ENCODE results near the gene SPRYD4. TPM values are rescaled to one million over a fixed set of nuclear protein-coding genes. Genes with fewer than 3 reads are reported as not detected.

The SPRYD4 gene
- total and polyA plus RNA-seq, 4 donors, result 1.7 to 5.1 (median 3.3) TPM

DNA sequence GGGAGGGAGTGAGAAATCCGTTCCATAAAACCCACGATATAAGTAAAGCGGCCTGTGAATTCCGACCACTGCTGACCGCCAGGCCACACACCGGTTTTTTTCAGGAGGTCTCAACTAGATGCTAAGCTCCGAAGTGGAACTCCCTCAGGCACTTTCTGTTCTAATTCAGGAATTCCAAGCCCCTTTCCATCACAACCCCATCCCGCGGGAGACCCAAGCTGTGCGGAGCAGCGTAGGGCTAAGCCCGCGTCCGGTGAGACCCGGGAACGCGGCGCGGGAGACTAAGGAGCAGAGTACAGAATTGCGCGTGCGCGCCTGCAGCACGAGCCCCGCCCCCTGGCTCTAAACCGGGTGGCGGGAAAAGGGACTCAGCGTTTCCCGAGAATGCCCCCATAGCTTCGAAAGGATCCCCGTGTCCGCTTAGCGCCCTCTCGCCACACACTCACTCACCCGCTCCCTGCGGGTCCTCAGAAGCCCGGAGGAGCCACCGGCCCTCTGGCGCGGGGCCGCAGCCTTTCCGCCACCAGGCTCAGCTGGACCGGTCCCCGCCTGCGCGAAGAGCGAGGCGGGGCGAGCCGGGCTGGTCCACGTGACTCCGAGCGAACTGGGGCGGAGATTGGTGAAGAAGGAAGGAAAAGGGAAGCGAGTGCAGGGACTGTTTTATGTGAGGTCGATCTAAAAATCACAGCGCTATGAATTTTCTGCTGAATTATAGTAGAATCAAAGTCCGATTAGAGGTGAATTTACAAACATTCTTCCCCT, 19.3 kb upstream of the SPRYD4 start, which contains the start of gene TIMELESS:
TSS of gene TIMELESS (minus strand) at position 567 of the 762 bp plus-strand sequence. CDS start 15,256 bp downstream, outside the sequence.
- Histone ChIP-seq H3K27ac (ENCODE audit: low read depth, low read length) (peak within 1 kb of the TSS; percentile 97), H3K27me3 (ENCODE audit: control insufficient read depth, insufficient read depth, low read length) (no peaks in the 10 kb centered on the region), H3K9me3 (ENCODE audit: control insufficient read depth, insufficient read depth, low read length) (no peaks in the 10 kb centered on the region), H3K4me1 (ENCODE audit: control insufficient read depth, insufficient read depth, low read length) (peaks cover 8% of the 10 kb centered on the region), H3K4me3 (ENCODE audit: low read depth, low read length) (peak within 1 kb of the TSS; percentile 92), H3K36me3 (ENCODE audit: control insufficient read depth, insufficient read depth, low read length) (no peaks in the 10 kb centered on the region)
- 0% methylated on average over 53 of the region's 58 CpGs for WGBS (ENCODE audit: insufficient coverage)
- peak; percentile 76 to 97 (median 92) for DNase-seq (ENCODE audit: low read depth in 4 of 6, low spot score in 6 of 6)

DNA sequence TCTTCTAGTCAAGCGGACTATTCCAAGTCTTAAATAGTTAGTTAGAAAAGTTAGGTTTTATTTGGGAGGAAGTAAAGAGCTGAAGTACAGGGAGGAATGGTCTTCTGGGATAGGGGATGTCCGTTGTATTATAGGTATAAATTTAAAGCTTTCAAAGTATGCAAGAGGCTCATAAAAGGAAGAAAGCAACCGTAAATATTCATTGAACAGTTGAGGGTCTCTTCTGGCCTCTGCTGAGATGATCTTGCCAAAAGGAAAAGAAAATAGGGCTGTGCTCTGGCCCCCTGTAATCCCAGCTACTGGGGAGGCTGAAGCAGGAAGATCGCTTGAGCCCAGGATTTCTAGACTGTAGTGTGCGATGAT, 18.8 kb upstream of the SPRYD4 start:
- 37% methylated on average over 3 of the region's 5 CpGs for WGBS (ENCODE audit: insufficient coverage)
- Histone ChIP-seq H3K4me1 (ENCODE audit: control insufficient read depth, insufficient read depth, low read length) (peaks cover 8% of the 10 kb centered on the region), H3K27me3 (ENCODE audit: control insufficient read depth, insufficient read depth, low read length) (no peaks in the 10 kb centered on the region), H3K36me3 (ENCODE audit: control insufficient read depth, insufficient read depth, low read length) (no peaks in the 10 kb centered on the region), H3K27ac (ENCODE audit: low read depth, low read length) (peak overlapping the region; percentile 97), H3K9me3 (ENCODE audit: control insufficient read depth, insufficient read depth, low read length) (no peaks in the 10 kb centered on the region), H3K4me3 (ENCODE audit: low read depth, low read length) (peak overlapping the region; percentile 92)
- DNase-seq (ENCODE audit: low read depth in 4 of 6, low spot score in 6 of 6), result no peak

DNA sequence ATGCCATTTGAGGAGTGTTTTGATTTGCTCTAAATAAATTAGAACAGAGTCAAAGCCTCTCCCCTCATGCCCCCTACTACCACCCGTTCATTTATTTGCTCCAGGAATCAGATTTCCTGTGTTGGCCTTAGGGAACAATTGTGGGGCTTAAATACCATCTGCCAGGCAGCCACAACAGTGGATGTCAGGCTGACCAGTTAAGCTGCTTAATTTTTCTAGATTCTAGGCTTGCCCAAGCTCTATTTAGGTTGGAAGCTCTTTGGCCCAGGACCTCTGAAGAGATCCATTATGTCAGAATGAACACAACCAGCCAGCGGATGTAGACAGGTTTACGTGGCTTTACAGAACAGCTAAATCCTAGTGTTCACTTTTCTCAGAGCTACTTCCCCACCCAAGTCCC, 18.1 kb upstream of the SPRYD4 start:
- peaks cover 8% of the 10 kb centered on the region for H3K4me1 ChIP-seq (ENCODE audit: control insufficient read depth, insufficient read depth, low read length)
- no peak overlapping the region for H3K27ac ChIP-seq (ENCODE audit: low read depth, low read length)
- WGBS (ENCODE audit: insufficient coverage), result 83% methylated on average over 3 of the region's 3 CpGs
- no peaks in the 10 kb centered on the region for H3K27me3 ChIP-seq (ENCODE audit: control insufficient read depth, insufficient read depth, low read length)
- no peaks in the 10 kb centered on the region for H3K9me3 ChIP-seq (ENCODE audit: control insufficient read depth, insufficient read depth, low read length)
- H3K4me3 ChIP-seq (ENCODE audit: low read depth, low read length), result no peak overlapping the region
- DNase-seq (ENCODE audit: low read depth in 4 of 6, low spot score in 6 of 6), result no peak
- H3K36me3 ChIP-seq (ENCODE audit: control insufficient read depth, insufficient read depth, low read length), result no peaks in the 10 kb centered on the region

DNA sequence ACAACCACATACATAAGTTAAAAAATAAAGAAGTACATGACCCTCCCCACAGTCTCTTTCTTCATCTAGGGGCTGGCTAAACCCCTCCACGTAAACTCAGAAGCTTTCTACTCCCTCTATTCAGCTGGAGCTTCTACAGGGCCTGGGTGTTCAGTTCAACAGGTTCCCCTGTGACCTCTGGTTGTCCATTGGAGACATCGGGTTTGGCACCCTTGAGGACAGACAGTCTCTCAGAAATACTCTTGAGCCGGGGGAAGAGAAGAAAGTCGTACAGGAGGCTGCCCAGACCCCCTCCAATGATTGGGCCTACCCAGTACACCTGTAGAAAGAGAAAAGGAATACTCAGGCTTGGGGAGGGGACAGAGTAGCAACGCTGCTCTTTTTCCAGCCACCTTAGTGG, 17.2 kb upstream of the SPRYD4 start:
- Histone ChIP-seq H3K4me1 (ENCODE audit: control insufficient read depth, insufficient read depth, low read length) (peaks cover 8% of the 10 kb centered on the region), H3K27me3 (ENCODE audit: control insufficient read depth, insufficient read depth, low read length) (no peaks in the 10 kb centered on the region), H3K9me3 (ENCODE audit: control insufficient read depth, insufficient read depth, low read length) (no peaks in the 10 kb centered on the region), H3K27ac (ENCODE audit: low read depth, low read length) (no peak overlapping the region), H3K4me3 (ENCODE audit: low read depth, low read length) (no peak overlapping the region), H3K36me3 (ENCODE audit: control insufficient read depth, insufficient read depth, low read length) (no peaks in the 10 kb centered on the region)
- 100% methylated on average over 2 of the region's 5 CpGs for WGBS (ENCODE audit: insufficient coverage)
- DNase-seq (ENCODE audit: low read depth in 4 of 6, low spot score in 6 of 6), result no peak

DNA sequence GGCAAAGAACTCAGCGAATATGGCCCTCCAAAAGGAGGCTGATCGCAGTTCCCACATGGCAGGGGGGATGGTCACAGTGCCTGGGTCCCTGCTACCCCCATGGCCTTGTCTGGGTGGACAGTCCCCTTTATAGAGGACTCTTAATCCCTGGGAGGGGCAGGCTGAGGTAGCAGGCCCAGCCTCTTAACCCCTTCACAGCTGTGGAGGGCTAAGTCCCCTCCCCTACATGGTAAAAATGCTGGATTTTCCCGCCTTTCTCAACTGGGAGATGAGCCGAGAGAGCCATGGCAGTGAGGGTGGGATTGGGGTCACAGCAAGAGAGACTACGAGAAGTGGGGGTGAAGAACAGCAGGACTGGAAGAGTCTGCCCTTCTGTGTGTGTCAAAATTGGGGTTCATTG, 13.8 kb upstream of the SPRYD4 start, which contains the start of gene MIP:
TSS of gene MIP (minus strand) at position 101 of the 400 bp plus-strand sequence. CDS start at position 57, 44 bp downstream.
- Histone ChIP-seq H3K4me3 (ENCODE audit: low read depth, low read length) (no peak within 1 kb of the TSS), H3K4me1 (ENCODE audit: control insufficient read depth, insufficient read depth, low read length) (no peaks in the 10 kb centered on the region), H3K27ac (ENCODE audit: low read depth, low read length) (no peak within 1 kb of the TSS), H3K36me3 (ENCODE audit: control insufficient read depth, insufficient read depth, low read length) (no peaks in the 10 kb centered on the region), H3K9me3 (ENCODE audit: control insufficient read depth, insufficient read depth, low read length) (no peaks in the 10 kb centered on the region), H3K27me3 (ENCODE audit: control insufficient read depth, insufficient read depth, low read length) (no peaks in the 10 kb centered on the region)
- 96% methylated on average over 2 of the region's 5 CpGs for WGBS (ENCODE audit: insufficient coverage)
- DNase-seq (ENCODE audit: low read depth in 4 of 6, low spot score in 6 of 6), result no peak

DNA sequence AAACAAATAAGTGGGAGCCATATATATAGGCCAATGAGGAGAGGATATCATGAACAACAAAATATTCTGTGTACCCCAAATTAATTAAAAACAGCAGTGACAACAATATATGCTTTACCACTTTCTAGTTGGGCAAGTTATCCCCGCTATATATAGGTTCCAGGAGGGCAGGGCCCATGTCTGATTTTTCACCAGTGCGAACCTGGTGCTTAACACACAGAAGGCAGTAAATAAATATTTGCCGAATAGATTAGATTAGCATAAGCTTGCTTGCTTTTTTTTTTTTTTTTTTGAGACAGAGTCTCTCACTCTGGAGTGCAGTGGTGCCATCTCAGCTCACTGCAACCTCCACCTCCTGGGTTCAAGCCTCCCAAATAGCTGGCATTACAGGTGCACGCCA, 10.6 kb upstream of the SPRYD4 start:
- no peak overlapping the region for H3K27ac ChIP-seq (ENCODE audit: low read depth, low read length)
- WGBS (ENCODE audit: insufficient coverage), result 100% methylated on average over 1 of the region's 4 CpGs
- no peaks in the 10 kb centered on the region for H3K27me3 ChIP-seq (ENCODE audit: control insufficient read depth, insufficient read depth, low read length)
- H3K9me3 ChIP-seq (ENCODE audit: control insufficient read depth, insufficient read depth, low read length), result no peaks in the 10 kb centered on the region
- no peak overlapping the region for H3K4me3 ChIP-seq (ENCODE audit: low read depth, low read length)
- no peak for DNase-seq (ENCODE audit: low read depth in 4 of 6, low spot score in 6 of 6)
- no peaks in the 10 kb centered on the region for H3K36me3 ChIP-seq (ENCODE audit: control insufficient read depth, insufficient read depth, low read length)
- H3K4me1 ChIP-seq (ENCODE audit: control insufficient read depth, insufficient read depth, low read length), result no peaks in the 10 kb centered on the region

DNA sequence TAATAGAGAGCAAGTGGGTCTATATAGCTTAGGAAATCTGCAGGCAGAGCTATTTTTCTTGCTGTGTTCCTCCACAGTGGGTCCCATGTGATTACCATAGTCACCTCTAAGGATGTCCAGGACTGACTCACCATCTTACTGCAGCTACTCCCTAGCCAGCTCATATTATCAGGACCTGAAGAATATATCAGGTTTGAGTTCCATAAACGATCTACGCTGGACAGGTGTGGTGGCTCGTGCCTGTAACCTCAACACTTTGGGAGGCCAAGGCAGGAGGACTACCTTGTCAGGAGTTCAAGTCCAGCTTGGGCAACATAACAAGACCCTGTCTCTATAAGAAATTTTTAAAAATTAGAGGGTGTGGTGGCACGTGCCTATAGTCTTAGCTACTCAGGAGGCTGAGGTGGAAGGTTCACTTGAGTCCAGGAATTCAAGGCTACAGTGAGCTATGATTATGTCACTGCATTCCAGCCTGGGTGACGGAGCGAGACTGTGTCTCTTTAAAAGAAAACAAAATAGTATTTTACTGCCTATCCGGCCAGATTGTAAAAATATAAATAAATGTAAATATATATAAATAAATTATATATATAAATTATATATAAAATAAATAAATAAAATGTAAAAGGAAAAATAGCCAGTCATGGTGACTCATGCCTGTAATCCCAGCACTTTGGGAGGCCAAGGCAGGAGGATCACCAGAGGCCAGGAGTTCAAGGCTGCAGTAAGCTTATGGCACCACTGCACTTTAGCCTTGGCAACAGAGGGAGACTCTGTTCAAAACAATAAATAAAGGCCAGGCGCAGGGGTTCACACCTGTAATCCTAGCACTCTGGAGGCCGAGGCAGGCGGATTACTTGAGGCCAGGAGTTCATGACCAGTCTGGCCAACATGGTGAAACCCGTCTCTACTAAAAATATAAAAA, 6.9 kb upstream of the SPRYD4 start:
- H3K4me3 ChIP-seq (ENCODE audit: low read depth, low read length), result no peak overlapping the region
- no peaks in the 10 kb centered on the region for H3K27me3 ChIP-seq (ENCODE audit: control insufficient read depth, insufficient read depth, low read length)
- no peak for DNase-seq (ENCODE audit: low read depth in 4 of 6, low spot score in 6 of 6)
- 91% methylated on average over 4 of the region's 11 CpGs for WGBS (ENCODE audit: insufficient coverage)
- H3K36me3 ChIP-seq (ENCODE audit: control insufficient read depth, insufficient read depth, low read length), result no peaks in the 10 kb centered on the region
- H3K27ac ChIP-seq (ENCODE audit: low read depth, low read length), result no peak overlapping the region
- H3K9me3 ChIP-seq (ENCODE audit: control insufficient read depth, insufficient read depth, low read length), result no peaks in the 10 kb centered on the region
- H3K4me1 ChIP-seq (ENCODE audit: control insufficient read depth, insufficient read depth, low read length), result no peaks in the 10 kb centered on the region

DNA sequence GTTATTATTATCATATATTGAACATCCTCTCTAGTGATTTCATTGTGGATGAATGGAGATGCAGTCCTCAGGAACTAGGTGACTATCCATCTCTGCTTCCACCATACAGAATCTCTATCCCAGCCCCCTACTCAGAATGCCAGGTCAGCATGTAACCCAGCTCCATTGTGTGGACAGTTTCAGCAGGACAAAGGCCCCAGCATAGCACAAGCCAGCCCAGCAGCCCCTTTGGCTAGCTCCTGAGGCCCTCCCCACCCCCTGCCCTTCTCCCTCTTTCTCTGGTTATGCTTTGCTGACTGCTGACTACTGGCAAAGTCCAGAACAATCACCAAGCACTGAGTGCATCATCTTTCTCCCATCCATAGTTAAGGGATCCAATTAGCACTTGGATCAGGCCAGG, 5.8 kb upstream of the SPRYD4 start:
- no peak overlapping the region for H3K4me3 ChIP-seq (ENCODE audit: low read depth, low read length)
- no peaks in the 10 kb centered on the region for H3K27me3 ChIP-seq (ENCODE audit: control insufficient read depth, insufficient read depth, low read length)
- no peak for DNase-seq (ENCODE audit: low read depth in 4 of 6, low spot score in 6 of 6)
- no peaks in the 10 kb centered on the region for H3K9me3 ChIP-seq (ENCODE audit: control insufficient read depth, insufficient read depth, low read length)
- no peaks in the 10 kb centered on the region for H3K36me3 ChIP-seq (ENCODE audit: control insufficient read depth, insufficient read depth, low read length)
- H3K27ac ChIP-seq (ENCODE audit: low read depth, low read length), result no peak overlapping the region
- no peaks in the 10 kb centered on the region for H3K4me1 ChIP-seq (ENCODE audit: control insufficient read depth, insufficient read depth, low read length)

DNA sequence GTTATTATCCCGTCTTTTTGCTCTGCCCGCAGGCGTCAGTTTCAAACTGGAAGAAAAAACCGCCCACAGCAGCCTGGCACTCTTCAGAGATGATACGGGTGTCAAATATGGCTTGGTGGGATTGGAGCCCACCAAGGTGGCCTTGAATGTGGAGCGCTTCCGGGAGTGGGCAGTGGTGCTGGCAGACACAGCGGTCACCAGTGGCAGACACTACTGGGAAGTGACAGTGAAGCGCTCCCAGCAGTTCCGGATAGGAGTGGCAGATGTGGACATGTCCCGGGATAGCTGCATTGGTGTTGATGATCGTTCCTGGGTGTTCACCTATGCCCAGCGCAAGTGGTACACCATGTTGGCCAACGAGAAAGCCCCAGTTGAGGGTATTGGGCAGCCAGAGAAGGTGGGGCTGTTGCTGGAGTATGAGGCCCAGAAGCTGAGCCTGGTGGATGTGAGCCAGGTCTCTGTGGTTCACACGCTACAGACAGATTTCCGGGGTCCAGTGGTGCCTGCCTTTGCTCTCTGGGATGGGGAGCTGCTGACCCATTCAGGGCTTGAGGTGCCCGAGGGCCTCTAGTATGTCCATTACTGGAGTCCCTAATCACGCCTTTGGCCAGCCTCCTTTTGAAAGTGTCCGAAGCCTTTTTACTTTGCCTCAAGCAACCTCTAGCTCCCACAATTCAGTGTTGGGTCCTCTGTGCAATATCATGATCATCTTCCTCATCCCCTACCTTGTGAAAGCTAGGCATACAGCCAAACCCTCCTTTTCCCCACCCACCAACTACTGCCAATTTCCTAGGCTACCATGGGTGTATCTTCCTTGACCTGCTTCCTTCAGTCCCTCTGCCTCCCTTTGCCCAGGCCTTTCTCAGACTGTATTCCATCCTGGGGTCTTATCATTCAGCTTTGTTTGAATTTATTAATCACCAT, 891 bp downstream of the SPRYD4 start:
- Histone ChIP-seq H3K36me3 (ENCODE audit: control insufficient read depth, insufficient read depth, low read length) (peaks cover 8% of the 10 kb centered on the region), H3K4me3 (ENCODE audit: low read depth, low read length) (peak overlapping the region; percentile 93), H3K4me1 (ENCODE audit: control insufficient read depth, insufficient read depth, low read length) (peaks cover 13% of the 10 kb centered on the region), H3K27me3 (ENCODE audit: control insufficient read depth, insufficient read depth, low read length) (no peaks in the 10 kb centered on the region), H3K9me3 (ENCODE audit: control insufficient read depth, insufficient read depth, low read length) (no peaks in the 10 kb centered on the region), H3K27ac (ENCODE audit: low read depth, low read length) (peak overlapping the region; percentile 82)
- WGBS (ENCODE audit: insufficient coverage), result 64% methylated on average over 17 of the region's 19 CpGs
- DNase-seq (ENCODE audit: low read depth in 4 of 6, low spot score in 6 of 6), result peak in 1 of 6 donors; percentile 9
